GM18873 (cell line): Measurements from ENCODE around the gene CCT8.
"Not testable (repeated sequence)": the region's sequence is repeated elsewhere in the genome, so short reads cannot be mapped to it uniquely, and the experiment has no call there.

Source experiments
- ATAC-seq: cut with Tn5 transposase; IDR thresholded peaks from one replicate; pipeline ENCODE4 v1.9.1; 2021; ENCODE audit warnings: mild to moderate bottlenecking, moderate library complexity, moderate number of reproducible peaks; ENCODE audit not compliant: unreplicated experiment, low FRiP score

CCT8 gene

DNA sequence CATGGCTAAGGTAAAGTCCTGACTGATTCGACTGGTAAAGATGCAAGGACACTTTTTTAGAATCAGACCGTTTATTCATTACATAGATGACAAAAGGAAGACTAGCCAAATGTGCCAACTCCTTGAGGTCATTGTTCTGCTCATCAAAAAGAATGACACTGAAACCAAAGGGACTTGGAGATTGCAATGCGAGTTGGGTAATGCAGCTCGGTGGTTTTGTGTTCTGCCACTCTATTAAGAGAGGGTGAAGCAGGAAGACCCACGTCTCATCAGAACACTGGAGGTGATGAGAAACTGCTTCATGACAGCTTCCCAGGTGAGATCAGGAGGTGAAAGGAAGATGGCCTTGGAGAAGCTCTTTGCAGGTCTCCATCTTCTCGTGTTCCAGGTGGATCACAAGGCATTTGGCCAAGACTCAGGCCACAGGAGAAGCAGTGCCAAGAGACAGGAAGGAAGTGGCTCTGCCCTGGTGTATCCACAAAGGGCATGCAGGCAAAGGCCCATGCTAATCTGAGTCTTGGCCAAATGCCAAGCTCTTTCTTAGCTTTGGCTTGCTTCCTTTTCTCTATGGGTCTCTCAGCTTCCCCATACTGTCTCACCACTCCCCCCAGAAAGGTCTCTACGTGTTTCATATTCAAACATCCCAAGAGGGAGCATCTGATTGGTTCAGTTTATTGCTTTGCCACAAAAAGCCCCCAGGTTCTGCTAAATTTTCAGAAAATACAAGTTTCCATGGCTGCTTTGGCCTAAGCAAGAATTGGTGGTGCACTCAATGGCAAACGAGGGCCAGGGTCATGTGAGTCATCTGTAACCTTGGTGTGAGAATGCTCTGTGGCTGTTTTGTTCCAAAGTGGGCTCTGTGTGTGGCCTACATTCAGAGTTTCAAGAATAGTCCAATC is 5.7 kb upstream of the CCT8 start:
- ATAC-seq = no peak

DNA sequence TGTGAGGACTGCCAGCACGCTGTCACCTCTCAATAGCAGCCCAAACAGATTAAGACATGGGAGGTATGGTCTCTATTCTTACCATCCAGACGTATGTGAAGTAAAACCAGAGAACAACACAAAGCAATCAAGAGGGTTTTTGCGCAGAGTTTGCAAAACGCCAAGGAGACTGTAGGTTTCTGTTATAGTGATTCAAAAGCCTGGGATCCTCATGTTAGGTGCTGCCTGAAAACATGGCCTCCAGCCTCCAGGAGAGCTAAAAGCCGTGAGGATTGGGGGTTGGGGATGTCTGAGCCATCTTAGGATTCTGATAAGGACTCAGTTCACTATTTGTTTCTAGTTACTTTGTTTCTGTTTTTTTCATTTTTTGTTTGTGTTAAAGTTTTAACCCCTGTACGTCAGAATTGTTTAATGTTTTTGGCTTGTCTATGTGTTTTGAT is 4.2 kb upstream of the CCT8 start:
- ATAC-seq = no peak

DNA sequence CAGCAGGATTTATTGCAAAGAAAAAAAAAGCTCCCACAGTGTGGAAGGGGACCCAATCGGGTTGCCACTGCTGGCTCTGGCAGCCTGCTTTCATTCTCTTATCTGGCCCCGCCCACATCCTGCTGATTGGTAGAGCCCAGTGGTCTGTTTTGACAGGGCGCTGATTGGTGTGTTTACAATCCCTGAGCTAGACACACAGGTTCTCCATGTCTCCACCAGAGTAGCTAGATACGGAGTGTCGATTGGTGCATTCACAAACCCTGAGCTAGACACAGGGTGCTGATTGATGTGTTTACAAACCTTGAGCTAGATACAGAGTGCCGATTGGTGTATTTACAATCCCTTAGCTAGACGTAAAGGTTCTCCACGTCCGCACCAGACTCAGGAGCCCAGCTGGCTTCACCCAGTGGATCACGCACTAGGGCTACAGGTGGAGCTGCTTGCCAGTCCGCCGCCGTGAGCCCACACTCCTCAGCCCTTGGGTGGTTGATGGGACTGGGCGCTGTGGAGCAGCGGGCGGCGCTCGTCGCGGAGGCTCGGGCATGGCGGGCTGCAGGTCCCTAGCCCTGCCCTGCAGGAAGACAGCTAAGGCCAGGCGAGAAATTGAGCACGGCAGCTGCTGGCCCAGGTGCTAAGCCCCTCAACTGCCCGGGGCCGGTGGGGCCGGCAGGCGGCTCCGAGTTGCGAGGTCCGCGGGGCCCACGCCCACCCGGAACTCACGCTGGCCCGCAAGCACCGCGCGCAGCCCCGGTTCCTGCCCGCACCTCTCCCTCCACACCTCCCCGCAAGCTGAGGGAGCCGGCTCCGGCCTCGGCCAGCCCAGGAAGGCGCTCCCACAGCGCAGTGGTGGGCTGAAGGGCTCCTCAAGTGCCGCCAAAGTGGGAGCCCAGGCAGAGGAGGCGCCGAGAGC is 3.5 kb upstream of the CCT8 start:
- not testable (repeated sequence) for ATAC-seq

DNA sequence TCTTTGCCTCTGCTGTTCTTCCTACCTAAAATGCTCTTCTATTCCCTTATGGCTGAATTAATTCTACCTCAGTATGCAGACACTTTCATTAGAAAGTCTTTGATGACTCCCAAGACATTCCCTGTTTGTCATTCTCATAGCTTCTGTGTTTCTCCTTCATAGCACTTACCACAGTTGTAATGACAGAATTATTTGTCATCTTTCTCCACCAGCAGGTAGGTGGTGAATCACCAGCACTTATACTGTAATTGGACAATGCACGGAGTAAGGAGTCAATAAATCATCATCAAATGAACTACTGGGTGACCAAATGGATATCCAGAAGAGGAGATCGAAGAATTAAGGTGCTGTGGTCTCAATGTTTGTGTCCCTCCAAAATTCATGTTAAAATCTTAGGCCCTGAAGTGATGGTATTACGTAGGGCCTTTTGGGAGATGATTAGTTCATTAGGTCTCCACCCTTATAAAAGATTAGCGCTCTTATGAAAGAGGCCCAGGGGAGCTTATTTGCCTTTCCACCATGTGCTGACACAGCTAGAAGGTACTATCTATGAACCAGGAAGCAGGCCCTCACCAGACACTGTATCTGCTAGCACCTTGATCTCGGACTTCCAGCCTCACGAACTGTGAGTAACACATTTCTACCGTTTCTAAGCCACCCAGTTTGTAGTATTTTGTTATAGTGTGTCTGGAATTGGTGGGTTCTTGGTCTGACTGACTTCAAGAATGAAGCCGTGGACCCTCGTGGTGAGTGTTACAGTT is 2.4 kb upstream of the CCT8 start:
- ATAC-seq = no peak

DNA sequence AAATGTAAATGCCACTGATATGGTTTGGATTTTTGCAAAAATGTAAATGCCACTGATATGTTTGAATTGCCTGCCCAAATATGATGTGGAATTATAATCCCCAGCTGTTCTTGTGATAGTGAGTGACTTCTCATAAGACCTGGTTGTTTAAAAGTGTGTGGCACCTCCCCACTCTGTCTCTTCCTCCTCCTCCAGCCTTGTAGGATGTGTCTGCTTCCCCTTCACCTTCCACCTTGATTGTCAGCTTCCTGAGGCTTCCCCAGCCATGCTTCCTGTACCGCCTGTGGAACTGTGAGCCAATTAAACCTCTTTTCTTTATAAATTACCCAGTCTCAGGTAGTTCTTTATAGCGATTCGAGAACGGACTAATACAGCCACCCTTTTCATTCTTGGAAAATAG is 1.3 kb upstream of the CCT8 start:
- no peak for ATAC-seq

DNA sequence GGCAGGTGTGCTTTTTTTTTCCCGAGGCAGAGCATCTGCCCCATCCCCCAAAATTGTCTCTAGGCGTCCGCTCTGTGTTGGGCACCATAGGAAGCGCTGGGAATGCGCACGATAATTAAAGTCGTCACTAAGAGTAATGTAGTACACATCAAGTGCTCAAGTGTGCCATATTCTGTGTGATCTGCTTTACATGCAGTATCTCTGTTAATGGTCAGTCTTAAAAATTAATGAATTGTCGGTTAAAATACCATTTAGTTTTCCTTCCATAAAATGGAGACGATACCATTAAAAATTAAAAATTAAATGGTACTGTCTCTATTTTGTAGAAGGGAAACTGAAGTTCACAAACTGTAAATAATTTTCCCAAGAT is 544 bp upstream of the CCT8 start:
- peak; percentile 26 for ATAC-seq

DNA sequence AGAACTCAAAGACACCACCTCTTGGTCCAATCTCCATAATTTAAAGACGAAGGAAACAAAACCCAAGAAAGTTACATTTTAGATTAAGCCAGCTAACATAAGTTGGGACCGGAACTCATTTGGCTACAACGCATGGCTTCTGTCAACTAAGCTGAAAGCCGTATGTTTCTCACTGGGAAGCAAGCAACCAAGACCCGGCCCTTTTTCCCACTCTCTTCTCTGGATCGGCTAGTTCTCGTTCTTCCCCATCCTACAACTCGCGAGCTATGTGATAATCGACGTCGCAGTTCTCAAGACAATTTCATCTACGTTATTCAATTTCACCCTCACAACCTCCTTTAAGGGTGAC is 601 bp downstream of the CCT8 start:
- ATAC-seq = no peak

DNA sequence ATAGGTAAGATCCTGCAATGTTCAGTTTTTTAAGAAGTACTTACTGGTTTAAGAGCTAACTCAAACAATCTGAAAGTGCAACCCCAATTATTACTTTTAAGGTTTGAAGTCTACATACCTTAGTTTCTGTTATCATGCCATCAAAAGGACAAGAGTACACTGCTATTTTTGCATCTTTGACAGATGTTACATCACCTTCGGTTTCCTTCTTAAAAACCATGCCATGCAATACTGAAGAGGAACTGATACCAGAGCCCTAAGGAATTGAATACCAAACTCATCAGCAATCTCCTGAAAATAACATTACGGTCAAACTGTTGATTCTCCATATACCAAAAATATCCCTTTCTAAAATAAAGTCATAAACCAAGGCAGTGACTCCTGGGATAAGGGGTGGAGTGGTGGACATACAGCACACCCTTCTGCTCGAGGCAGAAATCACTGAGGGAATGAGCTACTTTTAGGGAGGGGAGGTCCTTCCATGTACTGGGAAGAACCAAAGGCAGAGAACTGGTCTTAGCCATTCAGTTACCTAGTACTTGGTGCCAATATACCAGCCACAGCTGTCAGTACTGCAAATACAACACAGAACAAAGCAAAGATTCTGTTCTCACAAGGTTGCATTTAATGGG is 8.5 kb downstream of the CCT8 start:
- peak; percentile 94 for ATAC-seq

DNA sequence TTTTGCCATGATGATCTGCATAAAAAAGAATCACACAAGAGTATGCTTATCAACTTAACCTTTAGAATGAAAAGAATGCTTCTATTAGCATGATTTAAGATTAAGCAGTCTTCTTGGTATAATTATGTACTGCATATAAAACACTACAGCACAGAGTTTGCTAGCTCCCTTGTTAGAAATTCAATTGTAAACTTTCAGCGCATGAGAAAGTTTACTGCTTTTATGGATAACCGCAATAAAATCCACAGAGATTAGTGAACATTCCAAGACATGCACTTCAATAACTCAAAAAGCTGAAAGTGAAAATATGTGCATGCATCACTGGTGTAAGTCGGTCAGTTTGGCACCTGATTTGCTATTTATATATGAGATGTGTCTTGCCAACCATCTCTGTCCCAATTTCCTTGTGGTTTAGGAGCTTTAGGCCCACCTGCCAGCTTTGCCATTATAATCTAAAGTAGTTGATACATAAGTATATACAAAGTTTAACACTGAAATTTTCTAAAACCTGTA is 16.9 kb downstream of the CCT8 start:
- ATAC-seq = no peak

DNA sequence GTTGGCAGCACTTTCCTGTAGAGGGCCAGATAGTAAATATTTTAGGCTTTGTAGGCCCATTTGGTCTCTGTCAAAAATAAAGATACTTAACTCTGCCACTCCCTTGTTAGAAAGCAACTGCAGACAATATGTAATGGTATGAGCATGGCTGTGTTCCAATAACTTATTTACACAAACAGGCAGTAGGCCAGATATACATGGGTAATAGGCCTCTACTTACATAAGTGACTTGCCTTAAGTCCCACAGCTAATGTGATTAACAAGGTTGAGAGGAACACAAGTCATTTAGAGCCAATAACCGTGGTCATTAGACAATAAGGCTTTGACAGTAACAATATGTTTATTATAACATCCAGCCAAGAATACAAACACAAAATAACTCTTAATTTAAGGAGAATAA is 17.4 kb downstream of the CCT8 start:
- no peak for ATAC-seq

DNA sequence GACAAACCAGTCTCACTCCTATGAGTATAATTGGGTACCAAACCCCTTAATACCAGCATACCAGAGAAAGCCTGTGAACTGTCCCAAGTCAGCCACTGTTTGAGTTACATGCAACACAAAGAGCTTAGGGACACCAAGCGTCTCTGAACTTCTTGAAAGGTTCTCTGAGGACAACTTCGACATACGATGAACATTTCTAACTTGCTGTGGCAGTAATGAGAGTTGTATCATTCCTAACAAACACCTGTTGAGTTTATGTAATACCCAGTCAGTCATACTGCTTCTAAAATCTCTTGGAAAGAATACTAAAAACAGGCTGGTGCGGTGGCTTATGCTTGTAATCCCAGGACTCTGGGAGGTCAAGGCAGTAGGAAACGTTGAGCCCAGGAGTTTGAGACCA is 18.4 kb downstream of the CCT8 start:
- ATAC-seq = no peak

DNA sequence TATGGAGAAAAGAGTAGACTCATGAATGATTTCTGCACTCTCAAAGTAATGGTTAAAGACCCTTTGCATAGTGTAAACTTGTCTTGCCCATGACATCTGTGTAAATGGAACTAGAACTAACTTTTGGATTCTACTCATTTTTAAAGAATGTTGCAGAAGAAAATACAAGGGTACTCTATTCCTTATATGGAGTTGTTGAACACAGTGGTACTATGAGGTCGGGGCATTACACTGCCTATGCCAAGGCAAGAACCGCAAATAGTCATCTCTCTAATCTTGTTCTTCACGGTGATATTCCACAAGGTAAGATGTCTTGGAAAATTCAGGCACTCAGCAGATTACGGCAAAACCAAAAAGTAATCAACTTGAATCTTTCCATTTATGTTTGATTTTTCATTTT is 19.8 kb downstream of the CCT8 start:
- no peak for ATAC-seq

DNA sequence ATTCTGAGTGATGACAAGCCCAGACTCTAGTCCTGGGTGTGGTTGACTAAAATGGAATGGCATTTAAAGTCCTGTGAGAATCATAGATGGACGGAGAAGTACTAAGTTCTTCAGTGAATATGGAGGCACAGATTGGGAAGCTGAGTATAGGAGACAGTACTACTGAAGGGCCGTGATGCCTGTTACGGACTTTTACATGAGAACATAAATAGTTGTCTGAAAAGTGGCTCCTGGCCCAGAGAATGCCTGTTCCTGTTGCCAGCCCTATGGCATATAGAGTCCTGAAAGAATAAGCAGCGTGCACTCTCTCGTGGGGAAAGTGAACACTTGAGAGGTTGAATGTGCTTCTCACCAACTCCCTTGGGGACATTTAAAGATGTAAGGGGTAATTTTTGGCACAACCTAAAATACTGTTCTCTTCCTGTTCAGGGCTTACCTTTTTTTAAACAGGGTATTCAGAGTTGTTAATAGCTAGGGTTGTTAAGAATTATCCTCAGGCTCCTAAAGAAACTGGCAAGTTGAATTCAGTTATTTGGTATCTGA is 20.4 kb downstream of the CCT8 start:
- ATAC-seq = no peak

DNA sequence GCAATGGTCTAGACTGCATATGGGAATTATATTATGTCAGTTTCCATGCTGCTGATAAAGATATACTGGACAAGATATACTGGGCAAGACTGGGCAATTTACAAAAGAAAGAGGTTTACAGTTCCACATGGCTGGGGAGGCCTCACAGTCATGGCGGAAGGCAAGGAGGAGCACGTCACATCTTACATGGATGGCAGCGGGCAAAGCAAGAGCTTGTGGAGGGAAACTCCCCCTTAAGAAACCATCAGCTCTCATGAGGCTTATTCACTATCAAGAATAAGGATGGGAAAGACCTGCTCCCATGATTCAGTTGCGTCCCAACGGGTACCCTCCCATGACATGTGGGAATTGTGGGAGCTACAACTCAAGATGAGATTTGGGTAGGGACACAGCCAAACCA is 21.2 kb downstream of the CCT8 start:
- no peak for ATAC-seq

DNA sequence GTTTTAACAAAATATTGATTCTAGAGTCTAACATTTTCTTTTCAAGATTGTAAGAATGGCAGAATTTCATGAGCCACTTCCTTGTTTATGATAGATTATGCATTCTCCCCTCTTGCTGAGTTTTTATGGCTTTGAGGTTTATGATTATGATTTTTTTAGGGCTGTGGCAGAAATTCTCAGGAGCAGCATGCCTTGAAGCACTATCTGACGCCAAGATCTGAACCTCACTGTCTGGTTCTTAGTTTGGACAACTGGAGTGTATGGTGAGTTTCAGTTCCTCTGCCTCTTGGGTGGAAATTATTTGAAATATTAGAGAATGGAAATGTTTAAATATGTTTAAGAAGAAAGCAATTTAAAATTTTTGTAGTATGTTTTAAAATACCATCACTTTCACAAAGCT is 38.8 kb downstream of the CCT8 start:
- no peak for ATAC-seq

DNA sequence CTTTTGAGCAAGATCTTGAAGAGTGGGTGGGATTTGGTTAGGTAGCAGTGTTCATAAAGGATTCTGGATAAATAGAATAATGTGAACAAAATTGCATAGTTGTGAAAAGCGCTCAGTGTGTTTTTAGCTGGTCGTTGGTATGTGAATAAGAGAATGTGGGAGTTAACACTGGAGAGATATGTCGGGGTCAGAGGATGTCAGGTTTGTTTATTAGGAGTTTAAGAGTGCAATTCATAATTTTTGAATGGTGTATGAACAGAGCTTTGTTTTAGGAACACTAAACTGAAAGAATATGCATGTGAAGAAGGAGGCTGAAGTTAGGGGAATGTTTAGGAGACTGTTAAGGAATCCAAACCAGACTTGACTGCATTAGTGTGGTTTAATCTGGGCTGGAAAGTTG is 39.6 kb downstream of the CCT8 start:
- no peak for ATAC-seq

DNA sequence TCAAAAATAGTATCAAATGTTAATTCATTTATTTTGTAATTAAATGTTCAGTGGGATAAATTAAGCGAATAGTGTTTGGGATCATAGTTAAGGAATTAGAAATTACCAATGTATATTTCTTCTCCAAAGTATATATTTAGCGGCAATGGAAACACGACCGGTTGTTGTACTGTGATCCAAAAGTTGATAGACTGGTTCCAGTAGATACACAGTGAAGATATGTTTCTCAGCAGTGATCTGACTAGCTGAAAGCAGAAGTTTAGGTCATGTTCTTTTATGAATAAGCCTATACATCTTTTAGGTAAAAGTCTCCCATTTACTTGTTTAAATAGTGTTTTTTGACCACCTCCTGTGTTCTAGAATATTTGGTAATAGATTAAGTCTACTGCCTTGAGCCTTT is 40.1 kb downstream of the CCT8 start:
- no peak for ATAC-seq

DNA sequence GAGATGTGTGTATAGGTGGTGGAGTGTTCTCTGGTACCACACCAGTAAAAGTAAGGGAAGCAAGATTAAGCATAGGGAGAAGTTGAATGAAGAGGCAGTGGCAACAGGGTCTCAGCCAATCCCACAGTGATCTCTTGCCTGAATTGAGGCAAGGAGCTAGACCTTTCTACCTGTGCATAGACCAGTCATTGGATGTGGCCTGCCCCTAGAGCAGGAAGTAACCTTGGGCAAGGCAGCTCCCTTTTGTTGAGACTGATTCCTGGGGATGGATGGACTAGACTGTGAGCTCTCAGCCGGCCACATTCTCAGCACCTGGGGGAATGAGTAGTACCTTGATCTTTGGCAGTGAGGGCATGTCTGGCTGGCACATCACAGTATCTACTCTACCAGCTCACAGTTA is 42.5 kb downstream of the CCT8 start:
- no peak for ATAC-seq

DNA sequence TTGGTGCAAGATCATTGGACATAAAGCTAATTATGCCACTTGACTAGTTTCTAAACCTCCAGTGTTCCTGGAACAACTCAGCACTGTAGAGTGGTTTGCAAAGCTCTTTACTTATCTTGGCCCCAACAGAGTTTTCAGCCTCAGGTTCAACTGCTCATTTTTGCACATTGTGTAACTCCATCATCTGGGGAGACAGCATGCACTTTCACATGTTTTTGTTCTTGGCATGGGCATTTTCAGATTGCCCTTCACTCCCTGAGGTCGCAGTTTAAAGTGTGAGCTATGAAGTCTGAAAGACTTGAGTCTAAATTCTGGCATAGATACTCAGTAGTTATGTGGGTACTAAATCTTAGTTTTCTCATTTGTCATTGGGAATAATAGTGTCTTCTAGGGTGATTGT is 43.9 kb downstream of the CCT8 start:
- no peak for ATAC-seq

DNA sequence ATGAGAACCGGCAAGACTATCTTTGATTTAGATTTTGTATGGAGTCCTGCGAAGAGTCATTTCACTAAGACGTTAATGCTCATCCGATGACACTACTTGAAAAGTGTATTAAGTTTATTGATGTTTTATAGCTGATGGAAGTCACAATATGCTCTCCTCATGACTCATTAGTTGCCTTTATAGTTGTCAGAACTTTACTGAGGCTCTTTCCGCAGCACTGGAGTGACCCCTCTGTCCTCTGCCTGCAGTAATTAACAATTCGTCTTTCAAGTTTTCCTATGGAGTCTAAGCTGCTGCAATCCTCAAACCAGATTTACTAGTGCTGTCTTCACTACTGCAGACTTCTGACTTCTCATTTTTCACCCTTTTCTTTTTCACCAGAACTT is 48.1 kb downstream of the CCT8 start:
- no peak for ATAC-seq
